Cerebellar cortex (tissue), 1 donor: ENCODE data around the gene RASL10A.

Source experiments
- DNase-seq: peaks from one replicate; pipeline ENCODE4 v3.0.0-alpha.2; 2015; ENCODE audit warnings: low spot score

Gene RASL10A

DNA sequence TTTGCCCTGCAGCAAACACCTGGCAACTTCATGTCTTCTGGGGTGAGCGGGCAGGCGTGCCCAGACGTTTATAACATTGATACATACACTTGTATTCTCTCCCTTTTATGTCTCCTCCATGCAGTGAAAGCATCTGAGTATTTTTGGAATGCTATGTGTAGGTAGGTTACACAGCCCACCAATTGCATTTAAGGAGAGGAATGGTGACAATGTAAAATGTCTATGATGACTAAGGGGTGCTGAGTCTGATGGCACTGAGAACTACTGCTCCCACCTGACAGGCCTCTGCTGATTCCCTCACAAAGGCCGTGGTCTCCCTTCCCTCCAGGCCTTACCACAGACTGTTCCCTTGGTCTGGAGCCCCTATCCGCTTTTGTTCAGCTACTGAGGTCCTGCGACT lies 22.9 kb upstream of the RASL10A start:
- no peak for DNase-seq

- no peak for DNase-seq
Measured at GRCh38 chr22:29337631-29338284, 22.3 kb upstream of the RASL10A start.

GRCh38 chr22:29336751-29337490 lies 21.4 kb upstream of the RASL10A start:
- DNase-seq, result peak; percentile 80

DNA sequence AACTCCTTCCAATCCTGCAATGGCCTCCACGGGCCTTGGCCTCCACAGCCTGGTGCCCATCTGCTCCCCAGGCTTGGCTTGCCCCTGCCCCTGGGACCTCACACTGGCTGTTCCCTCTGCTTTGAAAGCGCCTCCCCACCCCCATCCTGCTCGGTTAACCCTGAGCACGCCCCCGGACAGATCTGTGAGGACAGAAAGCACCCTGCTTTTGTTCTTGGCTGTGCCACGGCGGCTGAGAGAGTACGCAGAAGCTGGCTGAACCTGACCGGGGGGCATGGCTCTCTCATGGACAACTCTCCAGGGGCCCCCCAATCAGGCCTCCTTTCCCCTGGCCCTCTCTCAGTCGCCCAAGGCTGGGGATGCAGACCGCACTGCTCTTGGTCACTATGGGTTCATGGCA lies 20.2 kb upstream of the RASL10A start:
- DNase-seq, result no peak

GRCh38 chr22:29334696-29335344 lies 19.3 kb upstream of the RASL10A start:
- DNase-seq, result peak; percentile 78

DNA sequence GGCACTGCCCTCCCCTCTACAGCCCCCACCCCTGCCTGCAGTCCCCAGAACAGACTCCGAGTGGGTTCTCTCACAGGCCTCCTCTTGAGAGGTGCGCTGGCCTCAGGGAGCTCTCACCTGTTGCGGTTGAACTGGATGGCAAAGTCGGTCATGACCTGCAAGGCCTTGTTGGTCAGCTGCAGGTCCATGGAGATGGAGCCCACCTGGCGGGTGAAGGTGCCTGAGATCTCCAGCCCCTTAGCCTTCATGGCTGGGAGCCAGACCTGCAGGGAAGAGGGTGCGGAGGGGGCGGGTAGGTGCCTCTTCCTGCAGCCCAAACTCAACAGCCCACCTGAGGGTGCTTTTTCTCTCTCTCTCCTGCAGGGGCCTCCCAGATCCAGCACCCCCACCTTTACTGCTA lies 18.7 kb upstream of the RASL10A start:
- no peak for DNase-seq

GRCh38 chr22:29332886-29333496 lies 17.5 kb upstream of the RASL10A start:
- no peak for DNase-seq

GRCh38 chr22:29331658-29332300 lies 16.3 kb upstream of the RASL10A start:
- peak; percentile 50 for DNase-seq

DNA sequence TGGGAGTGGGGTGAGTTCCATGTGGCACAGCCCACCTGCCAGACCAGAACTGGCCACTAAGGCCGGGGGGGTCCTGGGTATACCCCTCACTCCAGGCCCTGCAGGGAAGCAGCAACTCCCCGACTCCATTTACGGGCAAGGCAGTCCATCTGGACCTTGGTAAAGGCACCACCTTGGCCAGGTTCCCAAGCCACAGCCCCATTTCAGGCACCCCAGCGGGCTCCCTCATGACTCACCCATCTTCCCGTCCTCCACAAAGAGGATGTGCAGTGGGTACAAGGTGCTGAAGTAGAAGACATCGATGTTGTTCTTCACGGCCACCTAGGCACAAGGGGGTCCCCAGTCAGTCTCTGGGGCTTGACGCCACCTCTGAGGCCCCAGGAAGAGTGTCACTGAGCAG lies 15.7 kb upstream of the RASL10A start:
- DNase-seq, result no peak

- DNase-seq, result no peak
Measured at GRCh38 chr22:29330753-29331152, 15.3 kb upstream of the RASL10A start.

DNA sequence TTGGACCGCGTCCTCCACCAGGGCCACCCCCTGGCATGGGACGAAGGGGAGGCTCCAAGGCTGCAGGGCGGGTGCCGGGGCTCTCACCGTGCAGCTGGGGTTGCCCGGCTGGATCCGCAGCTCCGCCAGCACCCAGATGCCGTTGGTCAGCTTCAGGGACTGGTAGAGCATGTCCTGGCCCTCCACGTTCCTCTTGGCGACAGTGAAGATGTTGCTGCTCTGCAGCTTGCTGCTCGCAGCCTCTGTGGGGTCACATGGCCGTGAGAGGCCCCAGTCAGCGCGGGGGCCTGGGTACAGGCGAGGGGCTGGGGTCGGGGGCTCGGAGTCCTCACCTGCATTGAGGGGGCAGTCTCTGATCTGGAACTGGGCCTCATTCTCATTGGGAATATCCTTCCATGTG lies 14.8 kb upstream of the RASL10A start:
- no peak for DNase-seq

GRCh38 chr22:29329581-29329980 lies 14.1 kb upstream of the RASL10A start:
- no peak for DNase-seq

- no peak for DNase-seq
Measured at GRCh38 chr22:29328566-29329500, 13.3 kb upstream of the RASL10A start.

DNA sequence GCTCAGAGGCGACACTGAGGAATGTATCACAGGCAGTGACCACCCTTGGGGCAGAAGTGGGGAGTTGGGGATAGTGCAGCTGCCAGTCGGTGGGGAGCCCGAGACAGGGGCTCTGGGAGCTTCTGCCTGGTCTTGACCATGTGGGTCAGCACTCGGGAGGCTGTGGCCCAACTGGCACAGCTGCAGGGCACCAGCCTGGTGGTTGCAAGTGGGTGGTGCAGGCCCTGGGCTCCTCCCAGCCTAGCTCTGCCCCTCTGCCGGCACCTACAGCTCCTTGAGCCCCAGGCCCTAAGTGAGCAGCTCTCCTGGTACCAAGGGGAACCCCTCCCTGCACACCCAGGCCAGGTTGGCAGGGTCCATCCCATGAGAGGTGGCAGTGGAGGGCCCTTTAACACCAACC lies 12.6 kb upstream of the RASL10A start:
- DNase-seq, result no peak

GRCh38 chr22:29327089-29327764 lies 11.7 kb upstream of the RASL10A start:
- no peak for DNase-seq

DNA sequence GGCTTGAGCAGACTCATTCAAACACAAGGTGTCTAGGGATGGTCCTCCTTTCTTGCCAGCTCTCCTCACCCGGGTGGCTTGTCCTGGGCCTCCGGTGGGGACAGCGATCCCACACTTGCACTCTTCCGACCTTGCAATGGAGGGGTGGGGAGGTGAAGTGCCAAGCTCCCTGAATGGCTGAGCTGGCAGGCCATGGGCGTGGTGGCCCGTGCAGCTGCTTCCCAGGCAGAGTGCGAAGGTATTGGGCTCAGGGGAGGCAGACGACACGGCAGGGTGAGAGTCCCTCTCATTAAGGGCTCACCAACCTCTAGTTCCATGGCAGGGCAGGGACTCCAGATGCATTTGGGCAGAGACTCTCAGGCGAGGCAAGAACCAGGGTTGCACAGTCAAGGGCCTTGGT lies 11.0 kb upstream of the RASL10A start:
- no peak for DNase-seq

GRCh38 chr22:29325785-29326315 lies 10.4 kb upstream of the RASL10A start:
- DNase-seq, result no peak

DNA sequence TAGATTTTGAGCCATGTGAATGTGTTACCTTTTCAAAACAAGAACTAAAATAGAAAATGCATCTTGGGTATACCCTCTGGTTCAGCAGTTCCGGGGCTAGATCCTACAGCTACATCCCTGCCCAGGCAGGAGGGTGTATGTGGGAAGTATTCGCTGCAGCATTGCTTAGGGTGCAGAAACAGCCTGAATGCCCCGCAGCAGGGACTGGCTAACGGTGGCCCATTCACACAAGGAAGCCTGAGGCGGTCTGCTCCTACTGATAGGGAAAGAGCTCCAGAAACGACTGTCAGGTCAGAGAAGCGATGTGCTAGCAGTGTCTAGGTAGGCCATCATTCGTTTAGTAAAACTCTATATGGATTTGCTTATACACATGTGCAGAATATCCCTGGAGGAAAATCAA lies 9.9 kb upstream of the RASL10A start:
- no peak for DNase-seq

- no peak for DNase-seq
Measured at GRCh38 chr22:29323641-29324040, 8.1 kb upstream of the RASL10A start.

GRCh38 chr22:29320546-29320945 lies 5.0 kb upstream of the RASL10A start:
- DNase-seq, result peak; percentile 50
